Mesenchymal stem cell (in vitro differentiated cells and primary cell): ENCODE data around the gene GTSF1L.
A peak's percentile ranks its signal among the peaks of the same experiment; 100 is the strongest.

Experiments used
- DNase-seq: peaks from one replicate; pipeline ENCODE4 v3.0.0-alpha.2; 2013
- H2AFZ ChIP-seq: one replicate; pipeline ENCODE4 v1.6.1; 2013; ENCODE audit warnings: low read depth, mild to moderate bottlenecking, control low read depth, inconsistent platforms, low read length, moderate library complexity
- H2AK5ac ChIP-seq: 2 replicates; pipeline ENCODE4 v1.6.1; 2013; ENCODE audit warnings: low read length, moderate library complexity, mild to moderate bottlenecking, inconsistent platforms; ENCODE audit not compliant: severe bottlenecking
- H2BK120ac ChIP-seq: one replicate; pipeline ENCODE4 v1.6.1; 2013; ENCODE audit warnings: low read depth, mild to moderate bottlenecking, inconsistent platforms, low read length, moderate library complexity
- H2BK12ac ChIP-seq, 2 experiments: one replicate each; pipeline ENCODE4 v1.6.1; 2013; ENCODE audit warnings: inconsistent platforms in 2 of 2, low read length in 2 of 2, mild to moderate bottlenecking in 2 of 2, moderate library complexity in 2 of 2, control low read depth in 1 of 2
- H2BK15ac ChIP-seq: one replicate; pipeline ENCODE4 v1.6.1; 2013; ENCODE audit warnings: mild to moderate bottlenecking, low read depth, inconsistent platforms; ENCODE audit not compliant: poor library complexity, severe bottlenecking
- H2BK5ac ChIP-seq: 2 replicates; pipeline ENCODE4 v1.6.1; 2013; ENCODE audit warnings: low read depth, mild to moderate bottlenecking, low read length, control low read depth, inconsistent platforms; ENCODE audit not compliant: poor library complexity, severe bottlenecking
- H3K14ac ChIP-seq, 2 experiments: one replicate each; pipeline ENCODE4 v1.6.1; 2013; ENCODE audit warnings: inconsistent platforms in 2 of 2, low read length in 2 of 2, control low read depth in 1 of 2, mild to moderate bottlenecking in 1 of 2, moderate library complexity in 1 of 2
- H3K18ac ChIP-seq, 2 experiments: one replicate each; pipeline ENCODE4 v1.6.1; 2013; ENCODE audit warnings: inconsistent platforms in 2 of 2, low read length in 2 of 2, control low read depth in 1 of 2, low read depth in 1 of 2, mild to moderate bottlenecking in 1 of 2
- H3K23ac ChIP-seq, 2 experiments: one replicate each; pipeline ENCODE4 v1.6.1; 2013; ENCODE audit warnings: inconsistent platforms in 2 of 2, low read length in 2 of 2, mild to moderate bottlenecking in 2 of 2, moderate library complexity in 2 of 2, control low read depth in 1 of 2
- H3K27ac ChIP-seq: 2 replicates; pipeline ENCODE4 v1.5.1; 2013; ENCODE audit warnings: mild to moderate bottlenecking, moderate library complexity, low read length, control low read depth, inconsistent platforms; ENCODE audit not compliant: poor library complexity, severe bottlenecking
- H3K27me3 ChIP-seq, 2 experiments: 2 replicates each; pipeline versions ENCODE4 v1.6.1 to v1.7.0; 2013; ENCODE audit warnings: low read length in 2 of 2, mild to moderate bottlenecking in 2 of 2, moderate library complexity in 2 of 2, control low read depth in 1 of 2, inconsistent platforms in 1 of 2; ENCODE audit not compliant: control insufficient read depth in 1 of 2, insufficient read depth in 1 of 2
- H3K36me3 ChIP-seq, 2 experiments: 2 replicates each; pipeline versions ENCODE4 v1.6.1 to v1.7.0; 2013; ENCODE audit warnings: low read length in 2 of 2, control low read depth in 1 of 2, inconsistent platforms in 1 of 2, low read depth in 1 of 2, mild to moderate bottlenecking in 1 of 2; ENCODE audit not compliant: insufficient read depth in 2 of 2, control insufficient read depth in 1 of 2
- H3K4ac ChIP-seq, 2 experiments: one replicate each; pipeline ENCODE4 v1.6.1; 2013; ENCODE audit warnings: inconsistent platforms in 2 of 2, low read length in 2 of 2, mild to moderate bottlenecking in 2 of 2, moderate library complexity in 2 of 2, control low read depth in 1 of 2, low read depth in 1 of 2
- H3K4me1 ChIP-seq: 2 replicates; pipeline ENCODE4 v1.6.1; 2013; ENCODE audit warnings: low read depth, low read length, control low read depth; ENCODE audit not compliant: control insufficient read depth, insufficient read depth
- H3K4me2 ChIP-seq: 2 replicates; pipeline ENCODE4 v1.6.1; 2013; ENCODE audit warnings: low read length, mild to moderate bottlenecking, inconsistent platforms; ENCODE audit not compliant: poor library complexity, severe bottlenecking
- H3K4me3 ChIP-seq, 2 experiments: 2 replicates each; pipeline versions ENCODE4 v1.5.1 to v1.7.0; 2013; ENCODE audit warnings: low read length in 2 of 2, mild to moderate bottlenecking in 2 of 2, control low read depth in 1 of 2, low read depth in 1 of 2; ENCODE audit not compliant: insufficient read depth in 1 of 2
- H3K79me1 ChIP-seq: replicated peaks from 2 replicates; pipeline ENCODE4 v1.6.1; 2013; ENCODE audit warnings: mild to moderate bottlenecking, control low read depth, low read length, inconsistent platforms; ENCODE audit not compliant: poor library complexity, severe bottlenecking
- H3K9ac ChIP-seq: 2 replicates; pipeline ENCODE4 v1.7.0; 2013; ENCODE audit warnings: mild to moderate bottlenecking, low read length, moderate library complexity
- H3K9me3 ChIP-seq: 2 replicates; pipeline ENCODE4 v1.7.0; 2013; ENCODE audit warnings: mild to moderate bottlenecking, low read length; ENCODE audit not compliant: control insufficient read depth
- H4K8ac ChIP-seq: one replicate; pipeline ENCODE4 v1.6.1; 2013; ENCODE audit warnings: inconsistent platforms, mild to moderate bottlenecking, low read length, moderate library complexity
- H4K91ac ChIP-seq: one replicate; pipeline ENCODE4 v1.6.1; 2013; ENCODE audit warnings: mild to moderate bottlenecking, low read length, inconsistent platforms
- WGBS: methylation state at CpG from one replicate; pipeline ENCODE4 v1.1.7; 2013; ENCODE audit warnings: mixed read lengths; 5-methylcytosine and 5-hydroxymethylcytosine counted together

Gene GTSF1L

GRCh38 chr20:43681991-43682410 is 44.8 kb downstream of the GTSF1L start:
- Histone ChIP-seq H3K9me3 (no peaks in the 10 kb centered on the region), H3K27me3 (no peaks in the 10 kb centered on the region), H3K9ac (peak overlapping the region; percentile 2), H4K91ac (no peak overlapping the region), H2BK12ac (no peak overlapping the region), H3K36me3 (peaks cover 0 to 5% of the 10 kb centered on the region in 2 experiments), H3K27ac (no peak overlapping the region), H2AFZ (no peak overlapping the region), H3K14ac (no peak overlapping the region), H2BK120ac (no peak overlapping the region), H3K4me1 (no peaks in the 10 kb centered on the region), H2BK15ac (no peak overlapping the region), H3K4ac (no peak overlapping the region), H3K18ac (no peak overlapping the region), H4K8ac (no peak overlapping the region), H3K79me1 (peaks cover 15% of the 10 kb centered on the region), H3K23ac (no peak overlapping the region), H3K4me2 (no peak overlapping the region), H2AK5ac (no peak overlapping the region), H2BK5ac (no peak overlapping the region), H3K4me3 (peak overlapping the region in 1 of 2 experiments; percentile 7)
- WGBS = 100% methylated on average over 1 of the region's 2 CpGs
- no peak for DNase-seq

- no peak overlapping the region for H2BK12ac ChIP-seq
- H2AK5ac ChIP-seq = no peak overlapping the region
- H3K36me3 ChIP-seq = peaks cover 0 to 3% of the 10 kb centered on the region in 2 experiments
- H2BK5ac ChIP-seq = no peak overlapping the region
- no peak overlapping the region for H3K27ac ChIP-seq
- no peaks in the 10 kb centered on the region for H3K4me1 ChIP-seq
- no peak overlapping the region for H3K4me2 ChIP-seq
- H4K8ac ChIP-seq = no peak overlapping the region
- H3K27me3 ChIP-seq = no peaks in the 10 kb centered on the region
- no peak overlapping the region for H3K14ac ChIP-seq
- no peak overlapping the region for H2BK120ac ChIP-seq
- H3K9ac ChIP-seq = peak overlapping the region; percentile 2
- 94% methylated on average over 8 of the region's 8 CpGs for WGBS
- peak; percentile 24 for DNase-seq
- peak overlapping the region in 1 of 2 experiments; percentile 7 for H3K4me3 ChIP-seq
- H2BK15ac ChIP-seq = no peak overlapping the region
- H3K9me3 ChIP-seq = no peaks in the 10 kb centered on the region
- no peak overlapping the region for H2AFZ ChIP-seq
- H3K18ac ChIP-seq = no peak overlapping the region
- no peak overlapping the region for H4K91ac ChIP-seq
- H3K79me1 ChIP-seq = peaks cover 15% of the 10 kb centered on the region
- H3K4ac ChIP-seq = no peak overlapping the region
- H3K23ac ChIP-seq = no peak overlapping the region
These were observed 45.3 kb downstream of the GTSF1L start for GRCh38 chr20:43681468-43681942.

- Histone ChIP-seq H3K27me3 (no peaks in the 10 kb centered on the region), H2BK15ac (no peak overlapping the region), H2AK5ac (no peak overlapping the region), H2BK5ac (no peak overlapping the region), H3K4me3 (no peak overlapping the region), H3K27ac (no peak overlapping the region), H3K14ac (no peak overlapping the region), H2BK120ac (no peak overlapping the region), H2BK12ac (no peak overlapping the region), H2AFZ (no peak overlapping the region), H3K9ac (peak overlapping the region; percentile 58), H3K79me1 (peaks cover 17% of the 10 kb centered on the region), H3K4me1 (no peaks in the 10 kb centered on the region), H4K91ac (no peak overlapping the region), H3K4ac (no peak overlapping the region), H3K4me2 (no peak overlapping the region), H3K18ac (no peak overlapping the region), H3K9me3 (no peaks in the 10 kb centered on the region), H4K8ac (no peak overlapping the region), H3K36me3 (peaks cover 0 to under 1% of the 10 kb centered on the region in 2 experiments), H3K23ac (no peak overlapping the region)
- DNase-seq = no peak
- WGBS = 90% methylated on average over 7 of the region's 7 CpGs
These were observed 45.8 kb downstream of the GTSF1L start for GRCh38 chr20:43680981-43681380.

GRCh38 chr20:43676368-43676767 is 50.4 kb downstream of the GTSF1L start:
- H3K27me3 ChIP-seq = no peaks in the 10 kb centered on the region
- WGBS = over 99% methylated on average over 5 of the region's 5 CpGs
- no peak overlapping the region for H4K8ac ChIP-seq
- H2BK15ac ChIP-seq = no peak overlapping the region
- H3K9me3 ChIP-seq = no peaks in the 10 kb centered on the region
- no peak overlapping the region for H2AFZ ChIP-seq
- no peak overlapping the region for H3K4me3 ChIP-seq
- H3K23ac ChIP-seq = no peak overlapping the region
- H3K36me3 ChIP-seq = peaks cover 0 to 5% of the 10 kb centered on the region in 2 experiments
- H3K4me2 ChIP-seq = no peak overlapping the region
- DNase-seq = no peak
- H2BK5ac ChIP-seq = no peak overlapping the region
- H2BK12ac ChIP-seq = no peak overlapping the region
- no peak overlapping the region for H3K18ac ChIP-seq
- H3K4ac ChIP-seq = no peak overlapping the region
- no peak overlapping the region for H4K91ac ChIP-seq
- no peak overlapping the region for H2BK120ac ChIP-seq
- no peak overlapping the region for H3K14ac ChIP-seq
- no peak overlapping the region for H2AK5ac ChIP-seq
- H3K9ac ChIP-seq = no peak overlapping the region
- no peaks in the 10 kb centered on the region for H3K4me1 ChIP-seq
- H3K79me1 ChIP-seq = peaks cover 18% of the 10 kb centered on the region
- H3K27ac ChIP-seq = no peak overlapping the region
